ENCODE measurements around the gene EGLN1.

GRCh38 chr1:231332761-231333160 is 89.3 kb downstream of the EGLN1 start:
- TF ChIP-seq, protein P1, sequence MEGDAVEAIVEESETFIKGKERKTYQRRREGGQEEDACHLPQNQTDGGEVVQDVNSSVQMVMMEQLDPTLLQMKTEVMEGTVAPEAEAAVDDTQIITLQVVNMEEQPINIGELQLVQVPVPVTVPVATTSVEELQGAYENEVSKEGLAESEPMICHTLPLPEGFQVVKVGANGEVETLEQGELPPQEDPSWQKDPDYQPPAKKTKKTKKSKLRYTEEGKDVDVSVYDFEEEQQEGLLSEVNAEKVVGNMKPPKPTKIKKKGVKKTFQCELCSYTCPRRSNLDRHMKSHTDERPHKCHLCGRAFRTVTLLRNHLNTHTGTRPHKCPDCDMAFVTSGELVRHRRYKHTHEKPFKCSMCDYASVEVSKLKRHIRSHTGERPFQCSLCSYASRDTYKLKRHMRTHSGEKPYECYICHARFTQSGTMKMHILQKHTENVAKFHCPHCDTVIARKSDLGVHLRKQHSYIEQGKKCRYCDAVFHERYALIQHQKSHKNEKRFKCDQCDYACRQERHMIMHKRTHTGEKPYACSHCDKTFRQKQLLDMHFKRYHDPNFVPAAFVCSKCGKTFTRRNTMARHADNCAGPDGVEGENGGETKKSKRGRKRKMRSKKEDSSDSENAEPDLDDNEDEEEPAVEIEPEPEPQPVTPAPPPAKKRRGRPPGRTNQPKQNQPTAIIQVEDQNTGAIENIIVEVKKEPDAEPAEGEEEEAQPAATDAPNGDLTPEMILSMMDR (IDR thresholded peaks at IDR 0.05) = no peak
- TF ChIP-seq POLR2AphosphoS5 (IDR thresholded peaks at IDR 0.05; ENCODE audit: insufficient read depth in 1 of 2, low read depth in 1 of 2) (no peak), POLR2A (IDR thresholded peaks at IDR 0.05) (no peak)
